ENCODE results near the gene C19orf12. TPM values are rescaled to one million over a fixed set of nuclear protein-coding genes. Genes with fewer than 3 reads are reported as not detected.

Gene C19orf12
- total RNA-seq, 2 donors from 2014 or later: 34.5 to 39.1 TPM

DNA sequence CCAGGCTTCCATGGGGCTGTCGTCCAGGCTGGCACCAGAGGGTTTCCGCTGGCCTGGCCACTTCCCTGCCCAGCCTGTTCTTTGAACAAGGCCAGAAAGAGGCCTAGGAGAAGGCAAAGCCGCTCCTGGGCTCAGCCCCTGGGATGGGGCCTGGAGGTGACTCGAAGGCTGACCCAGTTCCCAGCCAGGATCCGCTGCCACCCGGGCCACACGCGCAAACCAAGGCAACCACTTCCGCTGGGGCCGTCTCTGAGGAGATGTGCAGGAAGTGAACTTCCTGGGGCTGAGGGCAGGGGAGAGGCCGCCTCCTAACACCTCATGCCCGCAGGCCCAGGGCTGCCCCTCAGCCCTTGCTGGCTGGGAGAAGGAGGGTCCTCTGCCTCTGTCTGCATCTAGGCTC is 34.6 kb downstream of the C19orf12 start:
- H3K36me3 Mint-ChIP-seq (ENCODE audit: low read depth): peaks cover 33% of the 10 kb centered on the region
- no peaks in the 10 kb centered on the region for H3K9me3 Mint-ChIP-seq
- peak overlapping the region; percentile 93 for H3K27ac Mint-ChIP-seq
- peak overlapping the region; percentile 73 for H3K4me3 Mint-ChIP-seq
- H3K4me1 Mint-ChIP-seq: peaks cover 21% of the 10 kb centered on the region
- ATAC-seq (replicated peaks): peak; percentile 97
- no peaks in the 10 kb centered on the region for H3K27me3 Mint-ChIP-seq

- no peaks in the 10 kb centered on the region for H3K27me3 Mint-ChIP-seq
- ATAC-seq (replicated peaks): no peak
- peak overlapping the region; percentile 73 for H3K4me3 Mint-ChIP-seq
- H3K4me1 Mint-ChIP-seq: peaks cover 21% of the 10 kb centered on the region
- H3K36me3 Mint-ChIP-seq (ENCODE audit: low read depth): peaks cover 40% of the 10 kb centered on the region
- H3K9me3 Mint-ChIP-seq: no peaks in the 10 kb centered on the region
- H3K27ac Mint-ChIP-seq: peak overlapping the region; percentile 93
Observed at GRCh38 chr19:29679598-29680210, 35.4 kb downstream of the C19orf12 start.

- H3K4me3 Mint-ChIP-seq: peak overlapping the region; percentile 19
- peaks cover 49% of the 10 kb centered on the region for H3K36me3 Mint-ChIP-seq (ENCODE audit: low read depth)
- H3K4me1 Mint-ChIP-seq: peaks cover 19% of the 10 kb centered on the region
- H3K27ac Mint-ChIP-seq: no peak overlapping the region
- no peaks in the 10 kb centered on the region for H3K9me3 Mint-ChIP-seq
- no peak for ATAC-seq (replicated peaks)
- no peaks in the 10 kb centered on the region for H3K27me3 Mint-ChIP-seq
Observed at GRCh38 chr19:29678484-29679106, 36.5 kb downstream of the C19orf12 start.

DNA sequence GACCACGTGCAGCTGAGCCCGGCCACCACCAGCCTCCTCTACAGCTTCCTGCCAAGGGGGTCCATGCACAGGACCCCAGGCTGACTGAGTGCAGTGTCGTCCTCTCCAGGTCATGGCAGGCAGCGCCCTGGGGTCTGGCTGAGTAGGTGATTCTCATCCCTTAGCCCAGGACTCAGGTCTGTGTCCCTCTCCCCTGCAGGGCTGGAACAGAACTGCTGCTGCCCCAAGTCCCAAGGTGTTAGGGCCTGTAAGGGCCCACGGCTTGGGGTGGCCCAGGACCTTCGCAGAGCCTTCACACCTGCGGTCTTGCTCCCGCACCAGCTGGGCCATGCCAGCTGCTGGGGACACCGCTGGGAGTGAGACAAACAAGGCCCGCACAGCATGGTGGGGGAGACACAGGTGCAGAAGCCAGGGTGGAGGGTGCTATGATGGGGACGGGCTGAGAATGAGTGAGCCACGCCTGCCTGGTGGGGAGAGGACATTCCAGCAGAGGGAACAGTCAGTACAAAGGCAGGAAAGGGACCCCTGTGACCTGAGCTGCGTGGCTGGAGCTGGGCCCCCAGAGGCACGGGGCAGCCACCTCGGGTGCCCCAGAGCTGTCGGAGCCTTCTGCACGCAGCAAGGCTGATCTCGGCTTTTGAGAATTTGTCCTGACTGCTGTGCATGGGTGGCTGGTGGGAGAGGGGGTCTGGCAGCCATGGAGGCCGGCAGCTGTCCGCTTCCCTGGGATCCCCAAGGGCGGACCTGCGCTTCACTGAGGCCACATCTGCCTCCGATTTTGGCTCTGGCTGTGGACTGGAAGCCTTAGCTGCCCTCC is 37.9 kb downstream of the C19orf12 start:
- ATAC-seq (replicated peaks): no peak
- H3K36me3 Mint-ChIP-seq (ENCODE audit: low read depth): peaks cover 63% of the 10 kb centered on the region
- peaks cover 32% of the 10 kb centered on the region for H3K4me1 Mint-ChIP-seq
- H3K27ac Mint-ChIP-seq: peak overlapping the region; percentile 67
- no peaks in the 10 kb centered on the region for H3K9me3 Mint-ChIP-seq
- peak overlapping the region; percentile 50 for H3K4me3 Mint-ChIP-seq
- no peaks in the 10 kb centered on the region for H3K27me3 Mint-ChIP-seq

DNA sequence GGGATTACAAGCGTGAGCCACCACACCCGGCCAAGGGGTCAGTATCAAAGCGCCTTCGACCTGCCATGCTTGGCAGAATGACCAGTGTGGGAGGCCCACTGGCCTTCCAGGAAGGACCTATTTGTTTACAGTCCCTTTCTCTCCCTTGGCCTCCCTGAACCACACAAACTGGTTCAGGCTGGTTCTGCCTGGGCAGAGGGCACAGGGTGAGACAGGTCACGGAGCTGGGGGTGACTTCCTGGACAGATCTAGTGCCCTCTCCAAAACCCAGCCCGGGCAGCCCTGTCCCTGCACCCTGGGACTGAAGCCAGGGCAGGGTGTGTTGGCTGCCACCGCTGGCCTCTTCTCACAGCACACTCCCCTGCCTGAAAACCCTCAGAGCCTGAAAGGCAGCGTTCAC is 38.5 kb downstream of the C19orf12 start:
- H3K27me3 Mint-ChIP-seq: no peaks in the 10 kb centered on the region
- no peak for ATAC-seq (replicated peaks)
- peak overlapping the region; percentile 67 for H3K27ac Mint-ChIP-seq
- no peaks in the 10 kb centered on the region for H3K9me3 Mint-ChIP-seq
- peaks cover 38% of the 10 kb centered on the region for H3K4me1 Mint-ChIP-seq
- peaks cover 69% of the 10 kb centered on the region for H3K36me3 Mint-ChIP-seq (ENCODE audit: low read depth)
- H3K4me3 Mint-ChIP-seq: peak overlapping the region; percentile 50

- H3K36me3 Mint-ChIP-seq (ENCODE audit: low read depth): peaks cover 78% of the 10 kb centered on the region
- no peaks in the 10 kb centered on the region for H3K27me3 Mint-ChIP-seq
- H3K27ac Mint-ChIP-seq: peak overlapping the region; percentile 67
Observed at GRCh38 chr19:29675650-29676186, 39.3 kb downstream of the C19orf12 start.

GRCh38 chr19:29675120-29675649 is 39.9 kb downstream of the C19orf12 start:
- H3K27me3 Mint-ChIP-seq: no peaks in the 10 kb centered on the region
- no peak overlapping the region for H3K27ac Mint-ChIP-seq
- H3K4me3 Mint-ChIP-seq: peak overlapping the region; percentile 50
- H3K4me1 Mint-ChIP-seq: peaks cover 43% of the 10 kb centered on the region
- ATAC-seq (replicated peaks): no peak
- H3K9me3 Mint-ChIP-seq: no peaks in the 10 kb centered on the region
- peaks cover 83% of the 10 kb centered on the region for H3K36me3 Mint-ChIP-seq (ENCODE audit: low read depth)

More at GRCh38 chr19:29675650-29676186, 39.3 kb downstream of the C19orf12 start:
- no peaks in the 10 kb centered on the region for H3K9me3 Mint-ChIP-seq
- ATAC-seq (replicated peaks): no peak
- H3K4me1 Mint-ChIP-seq: peaks cover 40% of the 10 kb centered on the region
- peak overlapping the region; percentile 50 for H3K4me3 Mint-ChIP-seq

- H3K4me1 Mint-ChIP-seq: peaks cover 43% of the 10 kb centered on the region
- no peaks in the 10 kb centered on the region for H3K9me3 Mint-ChIP-seq
- peaks cover 85% of the 10 kb centered on the region for H3K36me3 Mint-ChIP-seq (ENCODE audit: low read depth)
- no peaks in the 10 kb centered on the region for H3K27me3 Mint-ChIP-seq
- H3K4me3 Mint-ChIP-seq: peak overlapping the region; percentile 50
- no peak overlapping the region for H3K27ac Mint-ChIP-seq
- ATAC-seq (replicated peaks): no peak
Observed at GRCh38 chr19:29674374-29675119, 40.5 kb downstream of the C19orf12 start.

- no peaks in the 10 kb centered on the region for H3K27me3 Mint-ChIP-seq
- peak; percentile 8 for ATAC-seq (replicated peaks)
- peak overlapping the region; percentile 95 for H3K27ac Mint-ChIP-seq
- H3K4me3 Mint-ChIP-seq: peak overlapping the region; percentile 82
- H3K36me3 Mint-ChIP-seq (ENCODE audit: low read depth): peaks cover 91% of the 10 kb centered on the region
- H3K4me1 Mint-ChIP-seq: peaks cover 46% of the 10 kb centered on the region
- H3K9me3 Mint-ChIP-seq: no peaks in the 10 kb centered on the region
Observed at GRCh38 chr19:29673451-29674371, 41.4 kb downstream of the C19orf12 start.

GRCh38 chr19:29672933-29673336 is 42.1 kb downstream of the C19orf12 start:
- peak overlapping the region; percentile 82 for H3K4me3 Mint-ChIP-seq

GRCh38 chr19:29672319-29672932 is 42.6 kb downstream of the C19orf12 start:
- ATAC-seq (replicated peaks): no peak
- Mint-ChIP-seq H3K27me3 (no peaks in the 10 kb centered on the region), H3K4me1 (peaks cover 45% of the 10 kb centered on the region), H3K9me3 (no peaks in the 10 kb centered on the region), H3K4me3 (peak overlapping the region; percentile 82), H3K36me3 (ENCODE audit: low read depth) (peaks cover 96% of the 10 kb centered on the region), H3K27ac (peak overlapping the region; percentile 95)

More at GRCh38 chr19:29672933-29673336, 42.1 kb downstream of the C19orf12 start:
- Mint-ChIP-seq H3K27ac (peak overlapping the region; percentile 95), H3K36me3 (ENCODE audit: low read depth) (peaks cover 95% of the 10 kb centered on the region), H3K4me1 (peaks cover 42% of the 10 kb centered on the region), H3K9me3 (no peaks in the 10 kb centered on the region), H3K27me3 (no peaks in the 10 kb centered on the region)
- ATAC-seq (replicated peaks): peak; percentile 86

- Mint-ChIP-seq H3K27ac (peak overlapping the region; percentile 95), H3K4me3 (peak overlapping the region; percentile 82), H3K9me3 (no peaks in the 10 kb centered on the region), H3K27me3 (no peaks in the 10 kb centered on the region), H3K4me1 (peaks cover 47% of the 10 kb centered on the region), H3K36me3 (ENCODE audit: low read depth) (peaks cover 97% of the 10 kb centered on the region)
- peak; percentile 57 for ATAC-seq (replicated peaks)
Observed at GRCh38 chr19:29671393-29672160, 43.5 kb downstream of the C19orf12 start.

Data from activated T-helper 17 cell treated with anti-CD3 and anti-CD28 coated beads, Interleukin-2, amount 50 U/mL, for 72 hours (primary cell).